Measurements from ENCODE around the gene PARP12.

Gene PARP12

GRCh38 chr7:140042386-140042670 lies 20.4 kb downstream of the PARP12 start:
- Histone ChIP-seq H3K36me3 (ENCODE audit: insufficient read depth, low read length) (peaks cover 58% of the 10 kb centered on the region), H4K20me1 (ENCODE audit: insufficient read depth, low read length) (no peaks in the 10 kb centered on the region), H3K9me3 (ENCODE audit: low read length) (no peaks in the 10 kb centered on the region), H3K4me2 (ENCODE audit: low read length) (no peak overlapping the region), H3K4me3 (ENCODE audit: low read depth, low read length, poor library complexity, severe bottlenecking) (no peak overlapping the region), H3K27ac (ENCODE audit: low read depth, low read length, poor library complexity, severe bottlenecking) (no peak overlapping the region), H3K27me3 (ENCODE audit: insufficient read depth, low read length) (no peaks in the 10 kb centered on the region), H3K79me2 (ENCODE audit: insufficient read depth, low read length) (no peaks in the 10 kb centered on the region), H3K9me2 (ENCODE audit: low read depth, low read length) (no peaks in the 10 kb centered on the region), H3K4me1 (ENCODE audit: insufficient read depth, low read length, severe bottlenecking) (no peaks in the 10 kb centered on the region), H3K9ac (ENCODE audit: low read length) (no peak overlapping the region), H3F3A (ENCODE audit: insufficient read depth, low read length) (no peaks in the 10 kb centered on the region), H2AFZ (ENCODE audit: low read length) (no peak overlapping the region)
- TF ChIP-seq CTCF (IDR thresholded peaks at IDR 0.05; ENCODE audit: low read length): no peak
- TF ChIP-seq EZH2 (IDR thresholded peaks at IDR 0.05; ENCODE audit: borderline replicate concordance, low read length): no peak

- H3K4me3 ChIP-seq (ENCODE audit: low read depth, low read length, poor library complexity, severe bottlenecking): no peak overlapping the region
Observed at GRCh38 chr7:140041659-140042385, 20.9 kb downstream of the PARP12 start.

GRCh38 chr7:140039896-140040295 lies 22.9 kb downstream of the PARP12 start:
- H2AFZ ChIP-seq (ENCODE audit: low read length): no peak overlapping the region
- no peak overlapping the region for H3K27ac ChIP-seq (ENCODE audit: low read depth, low read length, poor library complexity, severe bottlenecking)
- TF ChIP-seq CTCF (IDR thresholded peaks at IDR 0.05; ENCODE audit: low read length): no peak
- TF ChIP-seq EZH2 (IDR thresholded peaks at IDR 0.05; ENCODE audit: borderline replicate concordance, low read length): no peak
- no peaks in the 10 kb centered on the region for H3K79me2 ChIP-seq (ENCODE audit: insufficient read depth, low read length)
- no peaks in the 10 kb centered on the region for H3K27me3 ChIP-seq (ENCODE audit: insufficient read depth, low read length)
- no peak overlapping the region for H3K9ac ChIP-seq (ENCODE audit: low read length)
- H3K9me2 ChIP-seq (ENCODE audit: low read depth, low read length): no peaks in the 10 kb centered on the region
- H3K4me1 ChIP-seq (ENCODE audit: insufficient read depth, low read length, severe bottlenecking): peaks cover 9% of the 10 kb centered on the region
- no peaks in the 10 kb centered on the region for H4K20me1 ChIP-seq (ENCODE audit: insufficient read depth, low read length)
- H3K36me3 ChIP-seq (ENCODE audit: insufficient read depth, low read length): peaks cover 52% of the 10 kb centered on the region
- H3K9me3 ChIP-seq (ENCODE audit: low read length): no peaks in the 10 kb centered on the region
- H3F3A ChIP-seq (ENCODE audit: insufficient read depth, low read length): no peaks in the 10 kb centered on the region
- H3K4me2 ChIP-seq (ENCODE audit: low read length): no peak overlapping the region
- H3K4me3 ChIP-seq (ENCODE audit: low read depth, low read length, poor library complexity, severe bottlenecking): no peak overlapping the region

More at GRCh38 chr7:140041659-140042385, 20.9 kb downstream of the PARP12 start:
- H3K9ac ChIP-seq (ENCODE audit: low read length): no peak overlapping the region
- H3F3A ChIP-seq (ENCODE audit: insufficient read depth, low read length): no peaks in the 10 kb centered on the region
- peaks cover 1% of the 10 kb centered on the region for H3K4me1 ChIP-seq (ENCODE audit: insufficient read depth, low read length, severe bottlenecking)
- no peaks in the 10 kb centered on the region for H4K20me1 ChIP-seq (ENCODE audit: insufficient read depth, low read length)
- no peak overlapping the region for H3K4me2 ChIP-seq (ENCODE audit: low read length)
- H3K9me3 ChIP-seq (ENCODE audit: low read length): no peaks in the 10 kb centered on the region
- no peaks in the 10 kb centered on the region for H3K79me2 ChIP-seq (ENCODE audit: insufficient read depth, low read length)
- no peaks in the 10 kb centered on the region for H3K9me2 ChIP-seq (ENCODE audit: low read depth, low read length)
- no peak for TF ChIP-seq CTCF (IDR thresholded peaks at IDR 0.05; ENCODE audit: low read length)
- TF ChIP-seq EZH2 (IDR thresholded peaks at IDR 0.05; ENCODE audit: borderline replicate concordance, low read length): no peak
- H3K27ac ChIP-seq (ENCODE audit: low read depth, low read length, poor library complexity, severe bottlenecking): no peak overlapping the region
- no peaks in the 10 kb centered on the region for H3K27me3 ChIP-seq (ENCODE audit: insufficient read depth, low read length)
- peaks cover 58% of the 10 kb centered on the region for H3K36me3 ChIP-seq (ENCODE audit: insufficient read depth, low read length)
- H2AFZ ChIP-seq (ENCODE audit: low read length): no peak overlapping the region
